Muscle of back (tissue), 13 donors: ENCODE results near the gene LMOD1. TPM values are rescaled to one million over a fixed set of nuclear protein-coding genes. Genes with fewer than 3 reads are reported as not detected.
A peak's percentile ranks its signal among the peaks of the same experiment; 100 is the strongest.
"Not testable (repeated sequence)": the region's sequence is repeated elsewhere in the genome, so short reads cannot be mapped to it uniquely, and the experiment has no call there.

Experiments
- DNase-seq, 3 donors: peaks; one replicate each; pipeline versions ENCODE4 v3.0.0 to v3.0.0-alpha.2; 2013
- long read RNA-seq, 9 donors: transcript quantifications; one replicate each; lab custom pipeline, GENCODE V29; 2026
- polyA plus RNA-seq, 10 donors: library from polyadenylated mRNA; unstranded; fragments of 120-200 nt; gene quantifications; one replicate each; pipeline ENCODE4 v1.2.1, GENCODE V29; 2013; ENCODE audit not compliant: insufficient read length in 10 of 10

LMOD1 gene
- polyA plus RNA-seq = 10 to 100 TPM; 12.8 to 46.5 (median 32.4) TPM
- long read RNA-seq, donor 1, partial matches to known transcripts = 10 of 16 reads
- long read RNA-seq, donor 1, other reads (novel, unspliced or antisense) = 6 of 16 reads
- long read RNA-seq, donor 2, partial matches to known transcripts = 14 of 22 reads
- long read RNA-seq, donor 2, other reads (novel, unspliced or antisense) = 8 of 22 reads
- long read RNA-seq, donor 3 = 0 reads
- long read RNA-seq, donor 4, partial matches to known transcripts = 8 of 8 reads
- long read RNA-seq, donor 4, other reads (novel, unspliced or antisense) = 0 of 8 reads
- long read RNA-seq, donor 5, partial matches to known transcripts = 7 of 7 reads
- long read RNA-seq, donor 5, other reads (novel, unspliced or antisense) = 0 of 7 reads
- long read RNA-seq, donor 6, partial matches to known transcripts = 18 of 28 reads
- long read RNA-seq, donor 6, other reads (novel, unspliced or antisense) = 10 of 28 reads
- long read RNA-seq, donor 7, partial matches to known transcripts = 5 of 12 reads
- long read RNA-seq, donor 7, other reads (novel, unspliced or antisense) = 7 of 12 reads
- long read RNA-seq, donor 8, partial matches to known transcripts = 6 of 6 reads
- long read RNA-seq, donor 8, other reads (novel, unspliced or antisense) = 0 of 6 reads
- long read RNA-seq, donor 9 = 0 reads

DNA sequence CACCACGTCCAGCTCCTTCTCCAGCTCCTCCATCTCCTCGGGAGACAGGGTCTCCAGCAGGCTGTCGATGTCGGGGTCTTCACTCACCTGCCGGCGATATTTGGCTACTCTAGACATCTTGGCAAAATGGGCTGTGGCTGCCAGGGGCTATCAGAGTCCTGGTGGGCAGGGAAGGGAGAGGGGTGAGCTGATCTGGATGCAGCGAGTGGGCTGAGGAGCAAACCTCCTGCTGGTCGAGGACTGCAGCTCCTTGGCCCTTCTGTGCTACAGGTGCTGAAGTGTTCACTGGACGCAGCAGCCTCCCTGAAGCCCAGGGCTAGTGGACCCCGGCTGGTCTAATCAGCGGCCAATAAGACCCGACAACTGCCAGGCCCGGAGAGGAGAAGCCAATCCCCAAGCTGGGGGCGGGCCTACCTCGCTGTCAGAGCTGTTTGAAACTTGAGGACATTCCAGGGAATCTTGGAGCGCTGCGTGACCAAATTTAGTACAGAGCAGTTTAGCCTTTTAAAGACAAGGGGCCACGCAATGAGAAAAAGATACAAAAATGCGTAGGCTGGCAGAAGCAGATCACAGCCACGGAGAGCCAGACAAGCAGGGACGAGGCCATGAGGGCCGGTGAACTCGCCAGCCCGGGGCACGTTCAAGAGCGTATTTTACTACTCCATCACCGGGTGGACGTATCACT, at the start of gene LMOD1:
TSS of gene LMOD1 (minus strand) at position 325 of the 685 bp plus-strand sequence. CDS start at position 117, 208 bp downstream.
- peak; percentile 78 to 90 (median 90) for DNase-seq

DNA sequence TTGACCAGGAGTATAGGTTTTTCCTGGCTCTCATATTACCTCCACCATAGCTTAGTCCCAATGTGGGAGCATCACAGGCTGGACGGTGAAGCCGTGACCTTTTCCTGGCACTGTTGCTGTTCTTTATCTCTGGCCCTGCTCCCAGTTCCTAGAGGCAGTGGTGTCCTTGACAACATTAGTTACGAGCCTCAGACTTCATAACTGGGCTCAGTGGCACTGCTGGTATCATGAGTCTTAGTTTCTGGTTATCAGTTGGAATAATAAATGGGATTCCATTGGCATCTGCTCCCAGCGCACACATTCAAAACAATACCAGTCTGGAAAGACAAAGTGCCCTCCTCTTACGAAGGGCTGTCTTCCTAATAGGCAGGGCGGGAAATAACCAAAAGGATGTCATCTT, 44.1 kb upstream of the LMOD1 start:
- no peak for DNase-seq

DNA sequence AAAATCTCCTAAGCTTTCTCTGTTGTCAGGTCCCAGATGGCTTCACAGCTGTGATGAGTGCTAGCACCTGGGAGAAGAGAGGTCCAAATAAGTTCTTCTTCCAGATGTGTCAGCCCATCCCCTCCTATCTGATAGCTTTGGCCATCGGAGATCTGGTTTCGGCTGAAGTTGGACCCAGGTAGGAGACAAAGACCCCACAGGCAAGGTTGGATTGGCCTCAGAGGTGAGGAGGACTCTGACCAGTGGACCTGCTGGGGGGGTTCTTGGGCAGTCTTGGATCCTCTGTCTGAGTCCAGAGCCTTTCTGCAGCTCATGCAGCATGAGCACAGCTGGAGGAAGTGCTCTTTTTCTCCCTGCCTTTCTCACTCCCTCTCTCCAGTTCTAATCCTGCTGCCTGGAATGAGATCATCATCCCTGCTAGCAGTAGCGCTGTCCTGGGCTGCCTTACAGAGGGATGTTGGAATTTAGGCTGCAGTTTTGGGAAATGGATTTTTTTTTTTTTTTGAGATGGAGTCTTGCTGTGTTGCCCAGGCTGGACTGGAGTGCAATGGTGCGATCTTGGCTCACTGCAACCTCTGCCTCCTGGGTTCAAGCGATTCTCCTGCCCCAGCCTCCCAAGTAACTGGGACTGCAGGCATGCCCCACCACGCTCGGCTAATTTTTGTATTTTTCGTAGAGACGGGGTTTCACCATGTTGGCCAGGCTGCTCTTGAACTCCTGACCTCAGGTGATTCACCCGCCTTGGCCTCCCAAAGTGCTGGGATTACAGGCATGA, 43.2 kb upstream of the LMOD1 start:
- no peak for DNase-seq

DNA sequence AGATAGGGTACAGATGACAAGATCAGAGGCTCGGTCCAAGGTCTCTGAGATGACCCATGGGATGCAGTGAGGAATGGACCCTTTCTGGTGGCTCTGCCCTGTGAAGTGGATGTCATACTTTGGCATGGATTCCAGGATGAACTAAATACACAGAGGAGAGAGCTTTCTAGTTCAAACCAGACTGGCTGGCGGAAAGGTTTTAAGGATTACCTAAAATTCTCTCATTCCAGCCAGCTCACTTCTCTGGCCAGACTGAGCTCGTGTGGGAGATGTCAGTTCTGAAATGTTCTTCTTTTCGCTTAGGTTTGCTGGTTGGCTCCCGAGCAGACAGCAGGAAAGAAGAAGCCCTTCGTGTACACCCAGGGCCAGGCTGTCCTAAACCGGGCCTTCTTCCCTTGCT, 42.3 kb upstream of the LMOD1 start:
- no peak for DNase-seq

GRCh38 chr1:201985355-201985754, 39.0 kb upstream of the LMOD1 start:
- no peak for DNase-seq

DNA sequence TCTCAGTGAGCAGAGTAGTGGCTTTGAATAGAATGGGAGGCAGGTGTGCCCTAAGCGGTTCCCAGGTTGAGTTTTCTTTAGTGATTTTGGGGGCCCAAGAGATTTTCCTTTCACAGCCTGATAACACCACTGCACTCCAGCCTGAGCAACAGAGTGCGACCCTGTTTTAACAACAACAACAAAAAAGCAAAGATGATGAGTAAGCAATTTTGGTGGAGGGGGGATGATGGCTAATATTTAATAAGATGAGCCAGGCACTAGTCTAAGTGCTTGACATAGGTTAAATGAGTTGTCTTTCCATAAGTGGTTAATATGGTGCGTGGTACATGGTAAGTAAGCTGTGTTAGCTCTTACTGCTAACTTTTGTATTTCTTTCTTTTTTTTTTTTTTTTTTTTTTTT, 38.1 kb upstream of the LMOD1 start:
- no peak for DNase-seq

- no peak for DNase-seq
Measured at GRCh38 chr1:201983380-201983805, 37.0 kb upstream of the LMOD1 start.

DNA sequence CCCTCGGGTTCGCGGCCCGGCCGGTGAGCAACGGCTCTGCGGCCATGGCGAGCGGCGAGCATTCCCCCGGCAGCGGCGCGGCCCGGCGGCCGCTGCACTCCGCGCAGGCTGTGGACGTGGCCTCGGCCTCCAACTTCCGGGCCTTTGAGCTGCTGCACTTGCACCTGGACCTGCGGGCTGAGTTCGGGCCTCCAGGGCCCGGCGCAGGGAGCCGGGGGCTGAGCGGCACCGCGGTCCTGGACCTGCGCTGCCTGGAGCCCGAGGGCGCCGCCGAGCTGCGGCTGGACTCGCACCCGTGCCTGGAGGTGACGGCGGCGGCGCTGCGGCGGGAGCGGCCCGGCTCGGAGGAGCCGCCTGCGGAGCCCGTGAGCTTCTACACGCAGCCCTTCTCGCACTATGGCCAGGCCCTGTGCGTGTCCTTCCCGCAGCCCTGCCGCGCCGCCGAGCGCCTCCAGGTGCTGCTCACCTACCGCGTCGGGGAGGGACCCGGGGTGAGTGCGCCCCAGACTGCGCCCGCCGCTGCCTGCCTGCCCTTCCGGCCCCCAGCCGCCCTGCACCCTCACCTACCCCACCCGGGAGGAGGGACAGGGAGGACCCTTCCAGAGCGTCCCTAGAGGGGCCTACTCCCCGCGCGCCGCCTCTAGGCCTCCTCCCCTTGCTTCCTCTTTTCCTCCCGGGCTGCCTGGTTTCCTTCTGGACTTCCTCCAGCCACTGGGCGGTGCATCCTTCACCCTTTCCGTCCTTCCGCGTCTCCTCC, 36.5 kb upstream of the LMOD1 start, which contains the start of gene RNPEP:
TSS of gene RNPEP (plus strand) at position 26 of the 757 bp plus-strand sequence. CDS start at position 45, 19 bp downstream.
- DNase-seq = peak; percentile 59 to 87 (median 73)

GRCh38 chr1:201982082-201982622, 35.8 kb upstream of the LMOD1 start:
- DNase-seq = peak in 1 of 3 donors; percentile 85

- no peak for DNase-seq
Measured at GRCh38 chr1:201970334-201971159, 24.2 kb upstream of the LMOD1 start.

- DNase-seq = no peak
Measured at GRCh38 chr1:201968202-201968925, 22.0 kb upstream of the LMOD1 start.

GRCh38 chr1:201966171-201966570, 19.8 kb upstream of the LMOD1 start:
- DNase-seq = no peak

DNA sequence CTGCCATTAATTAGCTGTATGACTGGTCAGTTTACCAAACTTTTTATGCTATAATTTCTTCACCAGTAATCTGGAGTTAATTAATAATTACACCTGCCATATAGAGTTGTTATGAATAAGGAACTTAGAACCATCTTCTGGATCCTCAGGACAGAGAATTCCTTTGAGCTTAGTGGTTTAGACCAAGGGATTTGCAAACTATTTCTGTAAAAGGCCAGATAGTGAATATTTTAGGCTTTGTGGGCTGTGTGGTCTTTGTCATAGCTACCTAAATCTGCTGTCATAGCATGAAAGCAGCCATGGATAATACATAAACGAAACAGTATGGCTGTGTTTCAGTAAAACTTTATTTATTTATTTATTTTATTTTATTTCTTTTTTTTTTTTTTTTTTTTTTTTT, 17.9 kb upstream of the LMOD1 start:
- peak in 1 of 3 donors; percentile 30 for DNase-seq

DNA sequence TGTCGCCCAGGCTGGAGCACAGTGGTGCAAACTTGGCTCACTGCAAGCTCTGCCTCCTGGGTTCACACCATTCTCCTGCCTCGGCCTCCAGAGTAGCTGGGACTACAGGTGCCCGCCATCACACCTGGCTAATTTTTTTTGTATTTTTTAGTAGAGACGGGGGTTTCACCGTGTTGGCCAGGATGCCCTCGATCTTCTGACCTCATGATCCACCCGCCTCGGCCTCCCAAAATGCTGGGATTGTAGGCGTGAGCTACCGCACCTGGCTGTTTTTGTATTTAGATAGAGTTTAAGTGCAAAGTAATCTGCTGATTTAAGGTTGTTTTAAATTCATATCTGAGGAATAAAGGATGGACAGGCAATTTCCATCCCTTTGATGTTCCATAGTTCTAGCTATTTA, 16.0 kb upstream of the LMOD1 start:
- DNase-seq = not testable (repeated sequence)

GRCh38 chr1:201958348-201958747, 12.0 kb upstream of the LMOD1 start:
- no peak for DNase-seq

GRCh38 chr1:201955729-201956143, 9.4 kb upstream of the LMOD1 start:
- no peak for DNase-seq

DNA sequence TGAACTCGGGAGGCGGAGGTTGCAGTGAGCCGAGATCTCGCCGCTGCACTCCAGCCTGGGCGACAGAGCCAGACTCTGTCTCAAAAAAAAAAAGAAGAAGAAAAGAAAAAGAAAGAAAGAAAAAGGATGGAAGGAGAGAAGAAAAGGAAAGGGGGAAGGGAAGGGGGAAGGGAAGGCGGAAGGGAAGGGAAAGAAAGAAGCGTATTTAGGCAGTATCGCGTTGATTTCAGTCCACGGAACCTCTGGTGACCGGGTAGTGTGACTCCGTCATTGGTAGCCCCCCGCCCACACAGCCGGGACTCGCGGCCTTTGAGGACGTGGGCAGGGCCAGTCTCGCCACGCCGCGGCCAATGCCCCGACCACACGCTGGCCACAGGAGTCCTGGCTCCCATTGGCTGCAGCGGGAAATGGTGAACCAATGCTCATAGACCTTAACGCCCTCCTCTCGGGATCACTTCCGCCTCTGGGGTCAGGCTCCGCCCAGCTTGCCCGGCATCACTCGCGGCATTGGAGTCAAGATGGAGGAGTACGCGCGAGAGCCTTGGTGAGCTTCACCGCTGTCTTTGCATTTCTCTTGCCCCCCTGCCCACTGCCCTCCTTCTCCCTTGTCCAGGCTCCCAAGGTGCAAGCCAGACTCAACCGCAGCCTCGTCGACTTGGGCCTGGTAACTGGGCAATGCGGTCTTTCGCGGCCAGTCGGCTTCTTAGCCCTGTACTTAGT, 8.8 kb upstream of the LMOD1 start, which contains the start of gene TIMM17A:
TSS of gene TIMM17A (plus strand) at position 495 of the 720 bp plus-strand sequence. CDS start at position 519, 24 bp downstream.
- DNase-seq = peak; percentile 98 to 99 (median 98)
